OCI-LY3 (cell line): Measurements from ENCODE around the gene OMP.

ENCODE experiments used
- H2AFZ ChIP-seq: fragments of 200-600, 300-600 bp; shearing (Covaris generic); 2 replicates; pipeline ENCODE4 v1.6.0; 2014; ENCODE audit warnings: antibody characterized with exemption, low read depth, low read length
- H3K27ac ChIP-seq: fragments of 200-600, 300-600 bp; sonication (generic); 2 replicates; pipeline ENCODE4 v1.5.1; 2014; ENCODE audit warnings: mild to moderate bottlenecking, low read length, moderate library complexity, mixed read lengths
- H3K27me3 ChIP-seq: fragments of 200-600, 300-600 bp; sonication (generic); 2 replicates; pipeline ENCODE4 v1.6.1; 2014; ENCODE audit warnings: low read depth, low read length, mixed read lengths
- H3K36me3 ChIP-seq: fragments of 200-600, 300-600 bp; sonication (generic); replicated peaks from 2 replicates; pipeline ENCODE3; 2014; ENCODE audit warnings: low read depth, low read length, mixed read lengths
- H3K4me1 ChIP-seq: fragments of 300-600, 200-600 bp; sonication (generic); 2 replicates; pipeline ENCODE4 v1.6.1; 2014; ENCODE audit warnings: low read length, mixed read lengths
- H3K4me2 ChIP-seq: fragments of 200-600, 300-600 bp; sonication (generic); 2 replicates; pipeline ENCODE4 v1.6.1; 2014; ENCODE audit warnings: low read length, mixed read lengths
- H3K4me3 ChIP-seq: fragments of 300-600, 200-600 bp; sonication (generic); 2 replicates; pipeline ENCODE4 v1.5.1; 2014; ENCODE audit warnings: antibody characterized with exemption, mild to moderate bottlenecking, low read length, moderate library complexity
- H3K79me2 ChIP-seq: fragments of 300-600, 200-600 bp; shearing (Covaris generic); 2 replicates; pipeline ENCODE4 v1.6.1; 2014; ENCODE audit warnings: mild to moderate bottlenecking, low read length, mixed read lengths
- H3K9ac ChIP-seq: fragments of 300-600, 200-600 bp; shearing (Covaris generic); 2 replicates; pipeline ENCODE4 v1.6.0; 2014; ENCODE audit warnings: mild to moderate bottlenecking, low read length, moderate library complexity
- H3K9me3 ChIP-seq: fragments of 200-600, 300-600 bp; shearing (Covaris generic); 2 replicates; pipeline ENCODE4 v1.6.1; 2014; ENCODE audit warnings: low read length, mixed read lengths; ENCODE audit not compliant: insufficient read depth
- H4K20me1 ChIP-seq: fragments of 200-600, 300-600 bp; sonication (generic); 2 replicates; pipeline ENCODE4 v1.6.1; 2016; ENCODE audit warnings: low read length, mixed read lengths; ENCODE audit not compliant: insufficient read depth
- CTCF ChIP-seq: fragments of 200-600, 300-600 bp; sonication (generic); IDR thresholded peaks from 2 replicates; pipeline ENCODE4 v1.5.1; 2014; ENCODE audit warnings: antibody characterized with exemption, low read length, low read depth
- EZH2phosphoT487 ChIP-seq: fragments of 200-600 bp; shearing (Covaris generic); IDR thresholded peaks from 2 replicates; pipeline ENCODE4 v1.6.1; 2018; ENCODE audit warnings: antibody characterized with exemption, mixed run types, low read depth

Gene OMP

GRCh38 chr11:77074205-77074604 lies 28.4 kb upstream of the OMP start:
- Histone ChIP-seq H3K4me3 (no peak overlapping the region), H3K9me3 (no peaks in the 10 kb centered on the region), H3K27ac (no peak overlapping the region), H2AFZ (no peak overlapping the region), H3K4me2 (no peak overlapping the region), H3K79me2 (no peaks in the 10 kb centered on the region), H3K36me3 (no peaks in the 10 kb centered on the region), H3K27me3 (peaks cover 22% of the 10 kb centered on the region), H3K4me1 (peaks cover 15% of the 10 kb centered on the region), H4K20me1 (no peaks in the 10 kb centered on the region), H3K9ac (no peak overlapping the region)
- TF ChIP-seq CTCF (no peak), EZH2phosphoT487 (no peak)

GRCh38 chr11:77074626-77075221 lies 27.9 kb upstream of the OMP start:
- Histone ChIP-seq H3K9me3 (no peaks in the 10 kb centered on the region), H2AFZ (no peak overlapping the region), H3K4me2 (no peak overlapping the region), H3K9ac (no peak overlapping the region), H3K4me1 (peaks cover 15% of the 10 kb centered on the region), H3K4me3 (no peak overlapping the region), H3K27me3 (peaks cover 20% of the 10 kb centered on the region), H3K36me3 (no peaks in the 10 kb centered on the region), H3K79me2 (no peaks in the 10 kb centered on the region), H4K20me1 (no peaks in the 10 kb centered on the region), H3K27ac (no peak overlapping the region)
- TF ChIP-seq CTCF: no peak
- TF ChIP-seq EZH2phosphoT487: no peak

GRCh38 chr11:77075425-77075905 lies 27.2 kb upstream of the OMP start:
- no peaks in the 10 kb centered on the region for H4K20me1 ChIP-seq
- TF ChIP-seq CTCF (no peak), EZH2phosphoT487 (no peak)
- H3K27me3 ChIP-seq: peaks cover 13% of the 10 kb centered on the region
- H3K36me3 ChIP-seq: no peaks in the 10 kb centered on the region
- H3K27ac ChIP-seq: no peak overlapping the region
- H3K4me2 ChIP-seq: no peak overlapping the region
- H3K4me1 ChIP-seq: peaks cover 9% of the 10 kb centered on the region
- no peak overlapping the region for H3K4me3 ChIP-seq
- H2AFZ ChIP-seq: no peak overlapping the region
- no peaks in the 10 kb centered on the region for H3K9me3 ChIP-seq
- no peak overlapping the region for H3K9ac ChIP-seq
- no peaks in the 10 kb centered on the region for H3K79me2 ChIP-seq

GRCh38 chr11:77079666-77080065 lies 23.0 kb upstream of the OMP start:
- Histone ChIP-seq H3K79me2 (no peaks in the 10 kb centered on the region), H3K27me3 (peaks cover 9% of the 10 kb centered on the region), H3K4me2 (no peak overlapping the region), H3K9me3 (no peaks in the 10 kb centered on the region), H4K20me1 (no peaks in the 10 kb centered on the region), H3K27ac (no peak overlapping the region), H3K4me1 (no peaks in the 10 kb centered on the region), H3K36me3 (no peaks in the 10 kb centered on the region), H2AFZ (no peak overlapping the region), H3K9ac (no peak overlapping the region), H3K4me3 (no peak overlapping the region)
- TF ChIP-seq EZH2phosphoT487 (no peak), CTCF (no peak)
